Muscle layer of colon (tissue), 2 donors: Measurements from ENCODE around the gene SGMS1.
"Not testable (repeated sequence)": the region's sequence is repeated elsewhere in the genome, so short reads cannot be mapped to it uniquely, and the experiment has no call there.

Source experiments
- H3K27ac ChIP-seq: one replicate; pipeline ENCODE4 v1.7.0; 2013; ENCODE audit warnings: low read depth, mild to moderate bottlenecking, low read length, moderate library complexity
- H3K27me3 ChIP-seq, 2 donors: one replicate each; pipeline ENCODE4 v1.7.0; 2013; ENCODE audit warnings: low read length in 2 of 2, mild to moderate bottlenecking in 2 of 2; ENCODE audit not compliant: insufficient read depth in 2 of 2, control insufficient read depth in 1 of 2
- H3K36me3 ChIP-seq: one replicate; pipeline ENCODE4 v1.7.0; 2013; ENCODE audit warnings: mild to moderate bottlenecking, low read length; ENCODE audit not compliant: insufficient read depth
- H3K4me1 ChIP-seq: one replicate; pipeline ENCODE4 v1.7.0; 2013; ENCODE audit warnings: mild to moderate bottlenecking, low read length; ENCODE audit not compliant: insufficient read depth
- H3K4me3 ChIP-seq, 2 donors: one replicate each; pipeline ENCODE4 v1.7.0; 2013; ENCODE audit warnings: low read length in 2 of 2, low read depth in 1 of 2, mild to moderate bottlenecking in 1 of 2, moderate library complexity in 1 of 2
- H3K9ac ChIP-seq: one replicate; pipeline ENCODE4 v1.7.0; 2013; ENCODE audit warnings: low read length
- H3K9me3 ChIP-seq: one replicate; pipeline ENCODE4 v1.7.0; 2013; ENCODE audit warnings: mild to moderate bottlenecking, low read length
- donor health status: abdominal sarcoma.
- donor health status: Adenocarcinoma of cecum.

SGMS1 gene

DNA sequence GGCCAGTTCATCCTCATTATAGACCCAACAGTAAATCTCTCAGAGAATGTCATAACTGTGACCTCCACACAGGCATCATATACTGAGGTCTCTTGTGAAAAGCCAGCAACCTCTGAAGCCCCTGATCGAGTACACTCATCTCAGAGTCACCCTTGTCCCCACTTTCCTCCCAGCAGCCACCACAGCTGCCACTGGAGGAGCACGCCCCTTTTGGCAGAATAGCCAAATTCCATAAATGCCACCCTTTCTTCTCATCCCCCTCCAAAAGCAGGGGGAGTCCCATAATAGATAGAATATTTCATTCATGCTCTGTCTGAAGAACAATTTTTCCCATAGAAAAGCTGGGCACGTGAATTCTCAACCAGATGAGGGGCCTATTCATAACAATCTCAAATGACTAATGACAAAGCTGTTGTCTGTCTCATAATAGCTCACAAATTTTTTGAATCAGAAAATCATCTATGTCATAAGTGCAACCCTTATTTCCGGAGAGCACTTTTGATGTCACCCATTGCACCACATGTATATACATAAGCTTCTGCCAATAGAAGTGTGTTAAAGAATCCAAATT, 47.4 kb downstream of the SGMS1 start:
- H3K9me3 ChIP-seq = no peaks in the 10 kb centered on the region
- H3K4me1 ChIP-seq = peaks cover 27% of the 10 kb centered on the region
- no peak overlapping the region for H3K4me3 ChIP-seq
- H3K9ac ChIP-seq = no peak overlapping the region
- H3K27me3 ChIP-seq = no peaks in the 10 kb centered on the region
- H3K27ac ChIP-seq = no peak overlapping the region
- no peaks in the 10 kb centered on the region for H3K36me3 ChIP-seq

DNA sequence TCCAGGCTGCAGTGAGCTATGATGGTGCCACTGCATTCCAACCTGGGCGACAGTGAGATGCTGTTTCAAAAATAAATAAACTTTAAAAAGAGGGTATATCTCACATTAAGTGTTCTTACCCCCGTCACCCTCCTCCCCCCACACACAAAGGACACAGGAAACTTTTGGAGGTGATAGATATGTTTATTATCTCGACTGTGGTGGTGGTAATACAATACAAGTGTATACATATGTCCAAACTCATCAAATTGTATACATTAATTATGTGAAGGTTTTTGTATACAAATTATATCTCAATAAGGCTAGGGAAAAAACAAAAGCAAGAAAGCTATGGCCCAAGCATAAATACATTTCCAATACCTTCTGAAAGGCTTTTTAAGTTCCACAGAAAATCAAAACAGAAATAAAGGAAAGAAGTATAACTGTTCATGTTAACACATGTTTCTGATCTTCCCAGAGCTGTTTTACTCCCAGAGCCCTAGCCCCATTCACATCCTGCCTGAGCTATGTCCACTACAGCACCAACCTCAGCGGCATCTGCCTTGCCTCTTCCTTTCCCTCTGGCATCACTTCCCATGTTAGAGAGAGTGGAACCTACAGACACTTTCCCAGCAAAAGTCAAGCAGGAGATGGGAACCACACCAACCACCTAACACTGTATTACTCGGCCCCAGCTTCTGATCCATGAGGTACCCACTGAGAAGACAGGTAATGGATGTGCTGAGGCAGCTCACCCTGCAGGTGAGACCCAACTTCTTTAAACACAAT, 48.1 kb downstream of the SGMS1 start:
- H3K36me3 ChIP-seq = no peaks in the 10 kb centered on the region
- H3K4me3 ChIP-seq = no peak overlapping the region
- H3K9me3 ChIP-seq = no peaks in the 10 kb centered on the region
- H3K9ac ChIP-seq = no peak overlapping the region
- H3K27me3 ChIP-seq = no peaks in the 10 kb centered on the region
- no peak overlapping the region for H3K27ac ChIP-seq
- H3K4me1 ChIP-seq = peaks cover 27% of the 10 kb centered on the region

DNA sequence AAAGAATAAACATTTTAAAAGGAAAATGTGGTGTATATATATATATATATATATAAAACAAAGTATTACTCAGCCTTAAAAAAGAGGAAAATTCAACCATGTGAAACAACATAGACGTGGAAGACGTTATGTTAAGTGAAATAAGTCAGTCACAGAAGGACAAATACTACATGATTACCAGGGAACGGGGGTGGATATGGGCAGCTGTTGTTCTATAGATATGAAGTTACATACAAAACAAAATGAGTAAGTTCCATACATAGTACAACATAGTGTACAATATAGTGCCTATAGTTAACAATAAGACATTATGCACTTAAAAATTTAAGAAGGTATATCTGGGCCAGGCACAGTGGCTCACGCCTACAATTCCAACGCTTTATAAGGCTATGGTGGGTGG, 48.8 kb downstream of the SGMS1 start:
- Histone ChIP-seq H3K4me1 (peaks cover 27% of the 10 kb centered on the region), H3K36me3 (no peaks in the 10 kb centered on the region), H3K4me3 (no peak overlapping the region), H3K27me3 (no peaks in the 10 kb centered on the region), H3K9ac (no peak overlapping the region), H3K9me3 (no peaks in the 10 kb centered on the region), H3K27ac (no peak overlapping the region)

- no peaks in the 10 kb centered on the region for H3K36me3 ChIP-seq
- H3K9ac ChIP-seq = no peak overlapping the region
- peaks cover 27% of the 10 kb centered on the region for H3K4me1 ChIP-seq
- H3K4me3 ChIP-seq = no peak overlapping the region
- no peak overlapping the region for H3K27ac ChIP-seq
- H3K27me3 ChIP-seq = no peaks in the 10 kb centered on the region
- no peaks in the 10 kb centered on the region for H3K9me3 ChIP-seq
Observed at GRCh38 chr10:50574305-50574704, 49.5 kb downstream of the SGMS1 start.

DNA sequence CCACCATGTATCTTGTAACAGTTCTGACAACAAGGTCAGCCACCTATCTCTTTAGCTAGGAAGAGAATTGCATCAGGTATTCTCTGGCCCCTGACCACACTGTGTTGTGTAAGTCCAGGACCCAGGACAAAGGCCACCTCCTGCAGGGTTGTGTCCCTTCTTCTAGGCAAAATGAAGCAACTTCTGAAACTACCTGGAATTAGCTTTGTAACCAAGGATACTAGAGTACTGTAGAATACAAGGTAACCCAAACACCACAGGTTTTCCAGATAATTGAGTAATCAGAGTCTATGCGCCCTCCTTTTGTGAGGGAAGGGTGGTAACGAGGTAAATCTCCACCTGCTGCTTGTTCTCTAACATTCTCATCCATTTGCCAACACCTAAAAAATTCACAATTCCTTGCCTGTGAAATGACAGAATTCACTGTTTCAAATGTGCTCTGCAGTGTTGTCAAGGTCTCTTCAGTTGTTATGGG, 51.7 kb downstream of the SGMS1 start:
- H3K27ac ChIP-seq = no peak overlapping the region
- H3K9me3 ChIP-seq = no peaks in the 10 kb centered on the region
- no peak overlapping the region for H3K4me3 ChIP-seq
- H3K27me3 ChIP-seq = no peaks in the 10 kb centered on the region
- peaks cover 14% of the 10 kb centered on the region for H3K4me1 ChIP-seq
- H3K9ac ChIP-seq = no peak overlapping the region
- H3K36me3 ChIP-seq = no peaks in the 10 kb centered on the region

DNA sequence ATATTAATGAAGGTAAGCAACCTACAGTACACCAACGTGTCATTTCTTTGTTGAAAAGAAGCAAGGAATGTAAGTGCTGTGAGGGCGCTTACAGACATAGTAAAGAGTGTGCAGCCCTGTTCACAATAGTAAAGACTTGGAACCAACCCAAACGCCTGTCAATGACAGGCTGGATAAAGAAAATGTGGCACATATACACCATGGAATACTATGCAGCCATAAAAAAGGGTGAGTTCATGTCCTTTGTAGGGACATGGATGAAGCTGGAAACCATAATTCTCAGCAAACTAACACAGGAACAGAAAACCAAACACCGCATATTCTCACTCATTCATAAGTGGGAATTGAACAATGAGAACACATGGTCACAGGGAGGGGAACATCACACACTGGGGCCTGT, 55.0 kb downstream of the SGMS1 start:
- not testable (repeated sequence) for H3K9ac ChIP-seq, H3K4me3 ChIP-seq, H3K4me1 ChIP-seq, H3K9me3 ChIP-seq, H3K27me3 ChIP-seq, H3K27ac ChIP-seq, H3K36me3 ChIP-seq

DNA sequence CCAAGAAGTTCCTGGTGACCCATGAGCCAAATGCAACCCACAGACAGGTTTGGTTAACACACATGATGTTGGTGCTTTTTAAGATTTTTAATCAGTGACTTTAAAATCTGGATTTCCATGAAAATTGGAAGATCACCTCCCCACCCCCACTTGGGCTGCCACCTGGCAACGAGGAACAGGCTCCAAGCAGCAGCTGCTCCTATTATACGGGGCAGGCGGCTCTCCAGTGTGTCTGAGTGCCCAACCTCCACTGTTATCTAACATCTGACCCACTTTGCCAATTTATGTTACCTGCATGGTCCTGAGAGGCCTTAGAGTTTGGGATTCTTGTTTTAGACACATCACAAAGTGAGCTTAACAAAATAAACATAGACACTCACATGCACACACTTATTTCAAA, 56.4 kb downstream of the SGMS1 start:
- Histone ChIP-seq H3K4me3 (no peak overlapping the region), H3K9ac (no peak overlapping the region), H3K27ac (no peak overlapping the region), H3K9me3 (no peaks in the 10 kb centered on the region), H3K4me1 (peaks cover 4% of the 10 kb centered on the region), H3K27me3 (no peaks in the 10 kb centered on the region), H3K36me3 (no peaks in the 10 kb centered on the region)

DNA sequence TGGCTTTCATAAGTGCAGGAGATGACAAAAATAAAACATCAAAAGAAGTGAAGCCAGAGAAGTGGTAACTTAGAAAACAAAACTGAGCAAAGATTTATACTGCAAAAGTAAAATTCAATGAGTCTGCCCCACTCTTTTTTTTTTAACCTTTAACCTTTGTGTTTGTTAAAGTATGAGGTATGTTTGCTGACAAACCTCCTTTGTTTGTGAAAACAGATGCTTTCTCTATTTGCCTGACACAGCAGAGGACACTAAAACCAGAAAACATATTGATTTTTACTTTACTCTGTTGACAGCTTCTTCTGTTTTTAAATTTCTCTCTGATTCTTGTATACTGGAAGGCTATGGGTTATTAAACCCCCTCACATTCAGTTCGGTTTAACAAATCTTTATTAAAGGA, 57.6 kb downstream of the SGMS1 start:
- no peaks in the 10 kb centered on the region for H3K36me3 ChIP-seq
- H3K27ac ChIP-seq = no peak overlapping the region
- peaks cover 12% of the 10 kb centered on the region for H3K4me1 ChIP-seq
- no peak overlapping the region for H3K4me3 ChIP-seq
- no peak overlapping the region for H3K9ac ChIP-seq
- H3K9me3 ChIP-seq = no peaks in the 10 kb centered on the region
- H3K27me3 ChIP-seq = no peaks in the 10 kb centered on the region

GRCh38 chr10:50565301-50566083, 58.3 kb downstream of the SGMS1 start:
- Histone ChIP-seq H3K4me3 (no peak overlapping the region), H3K36me3 (no peaks in the 10 kb centered on the region), H3K9me3 (no peaks in the 10 kb centered on the region), H3K4me1 (peaks cover 17% of the 10 kb centered on the region), H3K9ac (no peak overlapping the region), H3K27ac (no peak overlapping the region), H3K27me3 (no peaks in the 10 kb centered on the region)

DNA sequence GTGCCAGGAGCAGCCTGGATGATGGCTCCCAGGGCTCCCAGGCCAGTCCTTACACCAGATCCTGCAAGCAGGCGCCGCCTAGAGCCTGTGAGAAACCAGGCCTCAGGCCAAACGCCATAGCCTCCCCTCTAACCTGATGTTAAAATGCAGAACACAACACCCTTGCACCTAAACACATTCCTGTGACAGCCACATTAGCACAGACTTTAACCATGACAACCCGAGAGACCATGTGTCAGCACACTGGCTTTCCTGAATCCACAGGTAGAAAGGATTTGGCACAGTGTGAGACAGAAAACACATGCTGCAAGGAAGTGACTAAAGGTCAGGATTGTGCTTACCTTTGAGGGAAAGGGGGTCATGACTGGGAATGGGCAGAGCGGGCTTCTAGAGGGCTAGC, 59.9 kb downstream of the SGMS1 start:
- Histone ChIP-seq H3K9me3 (no peaks in the 10 kb centered on the region), H3K4me1 (peaks cover 17% of the 10 kb centered on the region), H3K36me3 (no peaks in the 10 kb centered on the region), H3K9ac (no peak overlapping the region), H3K4me3 (no peak overlapping the region), H3K27me3 (no peaks in the 10 kb centered on the region), H3K27ac (no peak overlapping the region)

- Histone ChIP-seq H3K9me3 (no peaks in the 10 kb centered on the region), H3K27ac (no peak overlapping the region), H3K9ac (no peak overlapping the region), H3K4me3 (no peak overlapping the region), H3K4me1 (peaks cover 33% of the 10 kb centered on the region), H3K27me3 (no peaks in the 10 kb centered on the region), H3K36me3 (no peaks in the 10 kb centered on the region)
Observed at GRCh38 chr10:50561816-50562215, 61.9 kb downstream of the SGMS1 start.
